GM23248 (cell line): ENCODE measurements around the gene IFNA4. TPM values are rescaled to one million over a fixed set of nuclear protein-coding genes. Genes with fewer than 3 reads are reported as not detected.
"Not testable (repeated sequence)": the region's sequence is repeated elsewhere in the genome, so short reads cannot be mapped to it uniquely, and the experiment has no call there.

ENCODE experiments used
- DNase-seq: peaks from one replicate; pipeline ENCODE4 v3.0.0-alpha.2; 2015
- H2AFZ ChIP-seq: fragments of 200-600 bp; sonication (generic); 2 replicates; pipeline ENCODE4 v1.6.1; 2016; ENCODE audit warnings: antibody characterized with exemption
- H3F3A ChIP-seq: fragments of 200-600 bp; sonication (generic); 2 replicates; pipeline ENCODE4 v1.6.1; 2016; ENCODE audit warnings: mild to moderate bottlenecking, antibody characterized with exemption, mixed run types; ENCODE audit not compliant: insufficient read depth
- H3K27ac ChIP-seq: fragments of 200-600 bp; sonication (generic); 2 replicates; pipeline ENCODE4 v1.5.1; 2016; ENCODE audit warnings: mild to moderate bottlenecking
- H3K27me3 ChIP-seq: fragments of 200-600 bp; sonication (generic); replicated peaks from 2 replicates; pipeline ENCODE4 v1.6.1; 2016; ENCODE audit warnings: mild to moderate bottlenecking; ENCODE audit not compliant: insufficient read depth
- H3K36me3 ChIP-seq: fragments of 200-600 bp; sonication (generic); 2 replicates; pipeline ENCODE4 v1.6.1; 2016; ENCODE audit warnings: low read depth, mild to moderate bottlenecking
- H3K4me1 ChIP-seq: fragments of 200-600 bp; sonication (generic); 2 replicates; pipeline ENCODE4 v1.6.1; 2016; ENCODE audit warnings: mild to moderate bottlenecking; ENCODE audit not compliant: insufficient read depth
- H3K4me2 ChIP-seq: fragments of 200-600 bp; sonication (generic); one replicate; pipeline ENCODE4 v1.6.1; 2016; ENCODE audit warnings: mild to moderate bottlenecking; ENCODE audit not compliant: unreplicated experiment
- H3K4me3 ChIP-seq: fragments of 200-600 bp; sonication (generic); 2 replicates; pipeline ENCODE4 v1.5.1; 2016; ENCODE audit warnings: mild to moderate bottlenecking
- H3K79me2 ChIP-seq: fragments of 200-600 bp; sonication (generic); 2 replicates; pipeline ENCODE4 v1.6.1; 2016; ENCODE audit warnings: mild to moderate bottlenecking; ENCODE audit not compliant: insufficient read depth
- H3K9ac ChIP-seq: fragments of 200-600 bp; sonication (generic); 2 replicates; pipeline ENCODE4 v1.6.1; 2016; ENCODE audit warnings: mild to moderate bottlenecking
- H3K9me2 ChIP-seq: fragments of 200-600 bp; sonication (generic); 2 replicates; pipeline ENCODE4 v1.6.1; 2016; ENCODE audit warnings: mixed run types, mild to moderate bottlenecking, moderate library complexity; ENCODE audit not compliant: insufficient read depth
- H3K9me3 ChIP-seq: fragments of 200-600 bp; sonication (generic); one replicate; pipeline ENCODE4 v1.6.1; 2017; ENCODE audit warnings: low read depth
- H4K20me1 ChIP-seq: fragments of 200-600 bp; sonication (generic); 2 replicates; pipeline ENCODE4 v1.6.0; 2016; ENCODE audit not compliant: insufficient read depth
- EZH2 ChIP-seq: fragments of 200-600 bp; sonication (generic); IDR thresholded peaks from 2 replicates; pipeline ENCODE4 v1.6.1; 2018; ENCODE audit warnings: antibody characterized with exemption, mild to moderate bottlenecking; ENCODE audit not compliant: insufficient read depth, poor library complexity, severe bottlenecking
- EZH2phosphoT487 ChIP-seq: fragments of 200-600 bp; sonication (generic); IDR thresholded peaks from 2 replicates; pipeline ENCODE4 v1.6.1; 2018; ENCODE audit warnings: antibody characterized with exemption, moderate library complexity, mild to moderate bottlenecking, low read depth; ENCODE audit not compliant: insufficient read depth
- WGBS, 2 experiments: methylation state at CpG; one replicate each; pipeline ENCODE4 v1.1.6; 2015 to 2017; ENCODE audit warnings: low lambda C conversion rate in 2 of 2, low coverage in 1 of 2; ENCODE audit errors: missing lambda C conversion rate in 2 of 2; 5-methylcytosine and 5-hydroxymethylcytosine counted together
- in situ Hi-C: fragments of 300-500 bp; cut with MboI; formaldehyde crosslinking; loops from 2 replicates; pipeline ENCODE4 v1.15.0; 2020
- polyA plus RNA-seq: library from polyadenylated mRNA; unstranded; fragments of >200 nt; fragmentation: Nextera tagmentation; extraction: Ambion mirVana; gene quantifications from 2 replicates; pipeline ENCODE4 v1.2.1, GENCODE V29; 2016
- total RNA-seq: library from RNA; depleted of rRNA; stranded (reverse); fragments of >200 nt; shearing (Covaris generic); gene quantifications from 2 replicates; pipeline ENCODE4 v1.2.3, GENCODE V29; 2014

The IFNA4 gene
- total and polyA plus RNA-seq, 2 experiments from 2014 or later = not detected

GRCh38 chr9:21210311-21210710 is 22.9 kb upstream of the IFNA4 start:
- Histone ChIP-seq H3K27me3 (peaks cover 15% of the 10 kb centered on the region; the same call in 1 of the 2 replicates), H3K4me2 (no peak overlapping the region), H3K4me3 (no peak overlapping the region), H2AFZ (no peak overlapping the region), H3K4me1 (no peaks in the 10 kb centered on the region), H3F3A (no peaks in the 10 kb centered on the region), H3K27ac (no peak overlapping the region), H3K9me2 (no peaks in the 10 kb centered on the region), H4K20me1 (no peaks in the 10 kb centered on the region), H3K9me3 (no peaks in the 10 kb centered on the region), H3K36me3 (no peaks in the 10 kb centered on the region), H3K79me2 (no peaks in the 10 kb centered on the region), H3K9ac (no peak overlapping the region)
- in situ Hi-C loops = no loop called here
- WGBS, 2 experiments = 56 to 57% methylated on average over 7 of the region's 7 CpGs
- no peak for DNase-seq
- TF ChIP-seq EZH2phosphoT487 (no peak), EZH2 (no peak)

- H3K9me2 ChIP-seq, H3K9ac ChIP-seq, H3K4me2 ChIP-seq, H3K4me3 ChIP-seq, H3K27ac ChIP-seq, H4K20me1 ChIP-seq, H3K36me3 ChIP-seq, H3K9me3 ChIP-seq, H3K4me1 ChIP-seq, DNase-seq, H3F3A ChIP-seq, H2AFZ ChIP-seq, in situ Hi-C loops, H3K79me2 ChIP-seq: not testable (repeated sequence)
- 36 to 44% methylated on average over 3 of the region's 3 CpGs for WGBS, 2 experiments
- H3K27me3 ChIP-seq = peaks cover 30% of the 10 kb centered on the region
These were observed 19.7 kb upstream of the IFNA4 start, which contains the start of gene IFNA10 for GRCh38 chr9:21207043-21207442. IFNA10 (minus strand) TSS chr9:21207143; CDS start chr9:21207097, 46 bp downstream.

- Histone ChIP-seq H3F3A (no peaks in the 10 kb centered on the region), H3K9ac (no peak overlapping the region), H3K4me3 (no peak overlapping the region), H2AFZ (no peak overlapping the region), H3K9me2 (no peaks in the 10 kb centered on the region), H3K36me3 (no peaks in the 10 kb centered on the region), H4K20me1 (no peaks in the 10 kb centered on the region), H3K9me3 (no peaks in the 10 kb centered on the region), H3K79me2 (no peaks in the 10 kb centered on the region), H3K27me3 (peaks cover 33% of the 10 kb centered on the region), H3K27ac (no peak overlapping the region), H3K4me1 (no peaks in the 10 kb centered on the region), H3K4me2 (no peak overlapping the region)
- in situ Hi-C loops = no loop called here
- DNase-seq = no peak
- no peak for TF ChIP-seq EZH2phosphoT487
- no peak for TF ChIP-seq EZH2
These were observed 17.8 kb upstream of the IFNA4 start for GRCh38 chr9:21205204-21205603.

GRCh38 chr9:21202105-21202504 is 14.7 kb upstream of the IFNA4 start, which contains the start of gene IFNA7:
IFNA7 (minus strand) TSS chr9:21202205; CDS start chr9:21202165, 40 bp downstream.
- H3K27ac ChIP-seq, DNase-seq, H3K79me2 ChIP-seq, H3K36me3 ChIP-seq, H3F3A ChIP-seq, H3K4me2 ChIP-seq, H3K9ac ChIP-seq, H3K4me1 ChIP-seq, H4K20me1 ChIP-seq, H3K9me2 ChIP-seq, H3K4me3 ChIP-seq, H2AFZ ChIP-seq, H3K9me3 ChIP-seq, in situ Hi-C loops: not testable (repeated sequence)
- 25 to 31% methylated on average over 4 of the region's 4 CpGs for WGBS, 2 experiments
- peaks cover 28% of the 10 kb centered on the region for H3K27me3 ChIP-seq

GRCh38 chr9:21194867-21195776 is 7.7 kb upstream of the IFNA4 start:
- in situ Hi-C loops, H3K79me2 ChIP-seq: not testable (repeated sequence)

GRCh38 chr9:21182810-21183736 is 4.3 kb downstream of the IFNA4 start:
- H3K4me2 ChIP-seq, H3F3A ChIP-seq, H3K9me2 ChIP-seq, H3K4me1 ChIP-seq, H4K20me1 ChIP-seq, H3K36me3 ChIP-seq, in situ Hi-C loops, H3K79me2 ChIP-seq, H3K4me3 ChIP-seq, H3K27ac ChIP-seq, H3K9me3 ChIP-seq, H3K9ac ChIP-seq: not testable (repeated sequence)
- peak; percentile 37 for DNase-seq
- 17 to 23% methylated on average over 4 of the region's 4 CpGs for WGBS, 2 experiments
- H3K27me3 ChIP-seq = peaks cover 12% of the 10 kb centered on the region; the same call in 1 of the 2 replicates
- peak overlapping the region; percentile 45; the same call in 1 of the 2 replicates for H2AFZ ChIP-seq

More at GRCh38 chr9:21194867-21195776, 7.7 kb upstream of the IFNA4 start:
- H3K36me3 ChIP-seq, H3K27me3 ChIP-seq, H3K9me2 ChIP-seq, H3K4me1 ChIP-seq, H3F3A ChIP-seq, H4K20me1 ChIP-seq, H3K9me3 ChIP-seq, H3K27ac ChIP-seq, H3K9ac ChIP-seq: not testable (repeated sequence)
- 23 to 28% methylated on average over 6 of the region's 6 CpGs for WGBS, 2 experiments
- Histone ChIP-seq H2AFZ (peak overlapping the region; percentile 63), H3K4me2 (peak overlapping the region; percentile 21), H3K4me3 (peak overlapping the region; percentile 52)
- DNase-seq = peak; percentile 53
